CD14-positive monocyte (primary cell): Measurements from ENCODE around the gene ARHGAP15. TPM values are rescaled to one million over a fixed set of nuclear protein-coding genes. Genes with fewer than 3 reads are reported as not detected.

ENCODE experiments used
- DNase-seq, 3 donors: peaks; one replicate each; pipeline ENCODE4 v3.0.0-alpha.2; 2011 to 2022
- H2AFZ ChIP-seq: 2 replicates; pipeline ENCODE4 v1.6.0; 2012; ENCODE audit warnings: mild to moderate bottlenecking, low read depth, low read length, inconsistent platforms; ENCODE audit not compliant: insufficient read depth, poor library complexity, severe bottlenecking
- H3K27ac ChIP-seq, 2 donors: 1 replicate in 1 of 2; 2 replicates in 1 of 2; pipeline ENCODE4 v1.5.1; 2012 to 2013; ENCODE audit warnings: low read length in 2 of 2, control low read depth in 1 of 2, inconsistent platforms in 1 of 2, low read depth in 1 of 2, mild to moderate bottlenecking in 1 of 2
- H3K27me3 ChIP-seq, 2 donors: one replicate each; pipeline versions ENCODE4 v1.6.0 to v1.6.1; 2011 to 2013; ENCODE audit warnings: low read length in 2 of 2; ENCODE audit not compliant: control insufficient read depth in 2 of 2, insufficient read depth in 2 of 2
- H3K36me3 ChIP-seq, 2 donors: replicated peaks in 1 of 2; 1 replicate in 1 of 2; 2 replicates in 1 of 2; pipeline versions ENCODE4 v1.5.1 to v1.6.1; 2012 to 2013; ENCODE audit warnings: low read length in 2 of 2, control low read depth in 1 of 2, inconsistent platforms in 1 of 2, mild to moderate bottlenecking in 1 of 2; ENCODE audit not compliant: insufficient read depth in 2 of 2, control insufficient read depth in 1 of 2
- H3K4me1 ChIP-seq, 2 donors: 1 replicate in 1 of 2; 2 replicates in 1 of 2; pipeline versions ENCODE4 v1.5.1 to v1.6.1; 2012 to 2013; ENCODE audit warnings: low read length in 2 of 2, control low read depth in 1 of 2, inconsistent platforms in 1 of 2, mild to moderate bottlenecking in 1 of 2, moderate library complexity in 1 of 2; ENCODE audit not compliant: insufficient read depth in 2 of 2, control insufficient read depth in 1 of 2
- H3K4me2 ChIP-seq: replicated peaks from 2 replicates; pipeline ENCODE3; 2012; ENCODE audit warnings: low read length, moderate library complexity, mild to moderate bottlenecking; ENCODE audit not compliant: poor library complexity, severe bottlenecking; ENCODE audit errors: extremely low read depth
- H3K4me3 ChIP-seq, 3 experiments: fragments of 200-600 bp in 1 of 3; sonication (generic) in 1 of 3; replicated peaks in 1 of 3; 1 replicate in 2 of 3; 2 replicates in 1 of 3; pipeline ENCODE4 v1.5.1; 2011 to 2013; ENCODE audit warnings: low read length in 3 of 3, mild to moderate bottlenecking in 3 of 3, control low read depth in 2 of 3, low read depth in 2 of 3, inconsistent platforms in 1 of 3, moderate library complexity in 1 of 3
- H3K79me2 ChIP-seq: 2 replicates; pipeline ENCODE4 v1.6.0; 2012; ENCODE audit warnings: mild to moderate bottlenecking, control low read depth, inconsistent platforms, low read length, moderate library complexity; ENCODE audit not compliant: insufficient read depth
- H3K9ac ChIP-seq: 2 replicates; pipeline ENCODE4 v1.6.0; 2017; ENCODE audit warnings: low read length, mild to moderate bottlenecking; ENCODE audit not compliant: insufficient read depth, poor library complexity, severe bottlenecking
- H3K9me3 ChIP-seq, 2 donors: replicated peaks in 1 of 2; 1 replicate in 1 of 2; 2 replicates in 1 of 2; pipeline versions ENCODE4 v1.5.1 to v1.6.1; 2012 to 2013; ENCODE audit warnings: low read length in 2 of 2, control low read depth in 1 of 2; ENCODE audit not compliant: control insufficient read depth in 1 of 2, insufficient read depth in 1 of 2
- H4K20me1 ChIP-seq: 2 replicates; pipeline ENCODE4 v1.6.0; 2012; ENCODE audit warnings: mild to moderate bottlenecking, low read length, control low read depth, moderate library complexity; ENCODE audit not compliant: insufficient read depth
- H3K27ac Mint-ChIP-seq, 7 donors: one replicate each; pipeline ENCODE4 v1.8.0; 2020; ENCODE audit warnings: mild to moderate bottlenecking in 7 of 7, mixed read lengths in 7 of 7, moderate library complexity in 6 of 7, inconsistent platforms in 2 of 7
- H3K27me3 Mint-ChIP-seq, 3 donors: one replicate each; pipeline ENCODE4 v1.8.0; 2021 to 2022; ENCODE audit warnings: low read depth in 3 of 3, mild to moderate bottlenecking in 3 of 3, mixed read lengths in 3 of 3, moderate library complexity in 3 of 3, inconsistent platforms in 1 of 3
- H3K36me3 Mint-ChIP-seq, 2 donors: one replicate each; pipeline ENCODE4 v1.8.0; 2020; ENCODE audit warnings: mixed read lengths in 2 of 2, inconsistent platforms in 1 of 2, mild to moderate bottlenecking in 1 of 2
- H3K4me1 Mint-ChIP-seq: one replicate; pipeline ENCODE4 v1.8.0; 2020; ENCODE audit warnings: mild to moderate bottlenecking, mixed read lengths
- H3K4me3 Mint-ChIP-seq, 2 donors: one replicate each; pipeline ENCODE4 v1.8.0; 2020; ENCODE audit warnings: mild to moderate bottlenecking in 2 of 2, mixed read lengths in 2 of 2, moderate library complexity in 1 of 2
- H3K9me3 Mint-ChIP-seq, 7 donors: one replicate each; pipeline ENCODE4 v1.8.0; 2020 to 2022; ENCODE audit warnings: mixed read lengths in 7 of 7, mild to moderate bottlenecking in 6 of 7, moderate library complexity in 6 of 7, inconsistent platforms in 2 of 7
- CTCF ChIP-seq: fragments of 200-600 bp; IDR thresholded peaks from one replicate; pipeline ENCODE4 v1.8.0; 2022; ENCODE audit warnings: antibody characterized with exemption, mild to moderate bottlenecking
- WGBS: methylation state at CpG from one replicate; pipeline ENCODE4 v1.1.5; 2013; ENCODE audit warnings: missing lambda C conversion rate; ENCODE audit not compliant: insufficient coverage; 5-methylcytosine and 5-hydroxymethylcytosine counted together
- intact Hi-C, 2 donors: fragments of 100-400 bp; cut with micrococcal nuclease; formaldehyde crosslinking; loops; one replicate each; pipeline versions ENCODE4 v1.15.0 to v1.15.1; 2023
- polyA plus RNA-seq, 3 donors: library from polyadenylated mRNA; depleted of rRNA in 1 of 3; unstranded in 2 of 3; stranded (reverse) in 1 of 3; fragments of 300-500 nt in 2 of 3; fragments of >200 nt in 1 of 3; fragmentation: Illumina TruSeq in 2 of 3; gene quantifications; 1 replicate in 2 of 3; 2 replicates in 1 of 3; pipeline ENCODE4 v1.2.3, GENCODE V29; 2012 to 2021

Gene ARHGAP15
- polyA plus RNA-seq, 3 donors, result 35.4 to 50.9 (median 50.7) TPM

- Histone ChIP-seq H3K27me3 (no peaks in the 10 kb centered on the region), H4K20me1 (no peaks in the 10 kb centered on the region), H3K4me1 (no peaks in the 10 kb centered on the region), H3K27ac (no peak overlapping the region), H3K79me2 (no peaks in the 10 kb centered on the region), H3K9ac (no peak overlapping the region), H3K4me2 (no peak overlapping the region), H3K9me3 (no peaks in the 10 kb centered on the region), H3K36me3 (peaks cover 22 to 55% of the 10 kb centered on the region in 2 donors), H2AFZ (no peak overlapping the region), H3K4me3 (no peak overlapping the region)
- no peak for TF ChIP-seq CTCF
- no peak overlapping the region for H3K4me3 Mint-ChIP-seq
- no peak overlapping the region for H3K27ac Mint-ChIP-seq
- H3K27me3 Mint-ChIP-seq, result no peaks in the 10 kb centered on the region
- H3K9me3 Mint-ChIP-seq, result no peaks in the 10 kb centered on the region
- DNase-seq, result no peak
- no peaks in the 10 kb centered on the region for H3K4me1 Mint-ChIP-seq
- peaks cover 45 to 49% of the 10 kb centered on the region in 2 donors for H3K36me3 Mint-ChIP-seq
- intact Hi-C loops, result no loop called here
Observed at GRCh38 chr2:143515318-143515717, 386.1 kb downstream of the ARHGAP15 start.

DNA sequence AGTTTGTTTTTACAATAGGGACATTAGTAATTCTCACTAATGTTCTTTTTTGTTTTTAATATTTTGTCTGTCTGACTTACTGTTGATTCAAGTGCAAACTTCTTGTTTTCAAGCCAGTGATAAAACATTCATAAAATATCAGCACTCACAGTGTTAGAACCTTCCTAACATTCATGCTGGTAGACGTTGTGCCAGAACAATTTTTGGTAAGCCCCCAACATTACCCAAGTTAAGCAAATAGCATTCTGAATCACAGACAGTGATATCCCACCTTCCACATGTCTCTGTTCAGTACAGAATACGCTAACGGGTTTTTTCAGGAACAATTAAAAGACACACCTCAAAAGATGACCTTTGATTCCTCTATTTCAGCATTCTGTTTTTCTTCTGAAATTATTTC is 390.3 kb downstream of the ARHGAP15 start:
- Mint-ChIP-seq H3K27ac (no peak overlapping the region), H3K4me1 (no peaks in the 10 kb centered on the region), H3K27me3 (no peaks in the 10 kb centered on the region), H3K36me3 (peaks cover 49 to 57% of the 10 kb centered on the region in 2 donors), H3K9me3 (no peaks in the 10 kb centered on the region), H3K4me3 (no peak overlapping the region)
- intact Hi-C loops, result no loop called here
- Histone ChIP-seq H3K9me3 (no peaks in the 10 kb centered on the region), H3K27ac (no peak overlapping the region), H4K20me1 (no peaks in the 10 kb centered on the region), H3K79me2 (no peaks in the 10 kb centered on the region), H3K4me3 (no peak overlapping the region), H3K27me3 (no peaks in the 10 kb centered on the region), H3K4me2 (no peak overlapping the region), H3K9ac (no peak overlapping the region), H3K36me3 (peaks cover 43 to 67% of the 10 kb centered on the region in 2 donors), H3K4me1 (no peaks in the 10 kb centered on the region), H2AFZ (no peak overlapping the region)
- no peak for TF ChIP-seq CTCF
- no peak for DNase-seq
- 100% methylated on average over 3 of the region's 3 CpGs for WGBS
